Adrenal gland (tissue), 12 donors: ENCODE data around the gene TAS2R46. TPM values are rescaled to one million over a fixed set of nuclear protein-coding genes. Genes with fewer than 3 reads are reported as not detected.
"Not testable (repeated sequence)": the region's sequence is repeated elsewhere in the genome, so short reads cannot be mapped to it uniquely, and the experiment has no call there.

ENCODE experiments used
- DNase-seq, 7 donors: peaks; one replicate each; pipeline ENCODE4 v3.0.0-alpha.2; 2019 to 2020
- H3K27ac ChIP-seq, 5 donors: fragments of 200-600 bp; sonication (generic) in 4 of 5; 1 replicate in 3 of 5; 2 replicates in 2 of 5; pipeline versions ENCODE4 v1.5.1 to v1.8.0; 2016 to 2020; ENCODE audit warnings: mild to moderate bottlenecking in 1 of 5
- H3K27me3 ChIP-seq: fragments of 200-600 bp; 2 replicates; pipeline ENCODE4 v1.8.0; 2021
- H3K36me3 ChIP-seq, 2 donors: fragments of 200-600 bp; replicated peaks in 1 of 2; 1 replicate in 1 of 2; 2 replicates in 1 of 2; pipeline versions ENCODE4 v1.5.1 to v1.8.0; 2018 to 2022
- H3K4me1 ChIP-seq, 2 donors: fragments of 200-600 bp; replicated peaks in 1 of 2; 1 replicate in 1 of 2; 2 replicates in 1 of 2; pipeline versions ENCODE4 v1.5.1 to v1.8.0; 2018 to 2021
- H3K4me3 ChIP-seq, 4 donors: fragments of 200-600 bp; sonication (generic) in 3 of 4; one replicate each; pipeline ENCODE4 v1.5.1; 2016 to 2018
- H3K9me3 ChIP-seq, 3 donors: fragments of 200-600 bp; sonication (generic) in 1 of 3; replicated peaks in 1 of 3; 1 replicate in 2 of 3; 2 replicates in 1 of 3; pipeline versions ENCODE4 v1.5.1 to v1.8.0; 2016 to 2021
- CTCF ChIP-seq, 6 experiments: fragments of 450-650 bp in 4 of 6; fragments of 200-600 bp in 2 of 6; sonication (generic) in 1 of 6; IDR thresholded peaks; 1 replicate in 5 of 6; 2 replicates in 1 of 6; pipeline versions ENCODE4 v1.5.1 to v1.8.0; 2016 to 2021; ENCODE audit warnings: antibody characterized with exemption in 6 of 6, mild to moderate bottlenecking in 2 of 6, moderate library complexity in 1 of 6
- POLR2A ChIP-seq, 2 donors: fragments of 450-650 bp; IDR thresholded peaks; one replicate each; pipeline ENCODE4 v1.6.1; 2017; ENCODE audit warnings: antibody characterized with exemption in 2 of 2, mild to moderate bottlenecking in 2 of 2, moderate library complexity in 1 of 2
- WGBS, 4 donors: extraction: QIAGEN DNeasy Blood & Tissue Kit in 2 of 4; methylation state at CpG; one replicate each; pipeline versions ENCODE4 v1.1.5 to v1.1.7; 2013 to 2017; 5-methylcytosine and 5-hydroxymethylcytosine counted together
- intact Hi-C, 2 donors: fragments of 100-400 bp; cut with DNase I; formaldehyde crosslinking; loops; one replicate each; pipeline versions ENCODE4 v1.14.1 to v1.15.0; 2022 to 2023
- polyA plus RNA-seq, 3 donors: library from polyadenylated mRNA; stranded (reverse); fragments of 200-250 nt in 2 of 3; fragments of 350-450 nt in 1 of 3; fragmentation: Illumina TruSeq in 1 of 3; extraction: RNeasy Lipid Tissue Mini Kit (QIAGEN cat#74804) in 1 of 3; gene quantifications; one replicate each; pipeline ENCODE4 v1.2.3, GENCODE V29; 2013 to 2014
- total RNA-seq, 9 donors: library from RNA; depleted of rRNA in 4 of 9; stranded (reverse); fragments of >200 nt in 4 of 9; fragments of 120-200 nt in 1 of 9; fragmentation: NEBNext Ultra II Directional in 1 of 9; extraction: Animal tissue kit (Norgen Biotek cat#: 25700) in 1 of 9; gene quantifications; one replicate each; pipeline versions ENCODE4 v1.1.0 to v1.2.4, GENCODE V29; 2013 to 2023
- donor health status: healthy with polysubstance abuse.
- donor health status: Bipolar disorder and iron deficiency.
- donor health status: DM: yes; HTN: yes; CAD: no.
- donor health status: DM: no; HTN: no; CAD: no.
- donor health status: DM: no; HTN: no; CAD: no.
- donor health status: DM: yes; HTN: yes; CAD: no.

TAS2R46 gene
- total and polyA plus RNA-seq, 12 donors = 0.10 to 7.8 (median 1.3) TPM; not detected in 2

DNA sequence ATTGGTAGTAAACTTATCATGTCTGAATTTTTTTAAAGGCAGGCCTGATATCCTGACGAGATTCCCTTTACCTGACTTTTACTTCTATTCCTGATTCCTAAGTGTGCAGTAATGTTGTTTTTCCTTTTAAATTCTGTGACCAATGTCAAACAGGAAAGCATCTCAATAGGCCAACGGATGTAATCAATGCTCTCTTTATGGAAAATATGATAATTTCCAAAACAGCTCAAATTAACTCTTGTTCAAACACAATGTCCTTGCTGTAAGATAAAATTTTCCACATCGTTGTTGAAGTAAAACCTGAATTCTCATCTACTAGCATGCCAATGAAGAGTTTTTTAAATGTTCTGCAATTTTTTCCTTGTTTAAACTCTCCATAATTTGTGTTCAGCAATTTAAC is 22.9 kb downstream of the TAS2R46 start:
- intact Hi-C loops = no loop called here
- Histone ChIP-seq H3K4me3 (no peak overlapping the region), H3K4me1 (peaks cover 0 to 4% of the 10 kb centered on the region in 2 donors), H3K27me3 (no peaks in the 10 kb centered on the region), H3K36me3 (no peaks in the 10 kb centered on the region), H3K27ac (no peak overlapping the region), H3K9me3 (no peaks in the 10 kb centered on the region)
- WGBS, 4 donors = 52 to 85% (median 66%) methylated on average over 3 of the region's 3 CpGs
- no peak for TF ChIP-seq POLR2A (IDR thresholded peaks at IDR 0.05)
- no peak for TF ChIP-seq CTCF (IDR thresholded peaks at IDR 0.05)
- no peak for DNase-seq

DNA sequence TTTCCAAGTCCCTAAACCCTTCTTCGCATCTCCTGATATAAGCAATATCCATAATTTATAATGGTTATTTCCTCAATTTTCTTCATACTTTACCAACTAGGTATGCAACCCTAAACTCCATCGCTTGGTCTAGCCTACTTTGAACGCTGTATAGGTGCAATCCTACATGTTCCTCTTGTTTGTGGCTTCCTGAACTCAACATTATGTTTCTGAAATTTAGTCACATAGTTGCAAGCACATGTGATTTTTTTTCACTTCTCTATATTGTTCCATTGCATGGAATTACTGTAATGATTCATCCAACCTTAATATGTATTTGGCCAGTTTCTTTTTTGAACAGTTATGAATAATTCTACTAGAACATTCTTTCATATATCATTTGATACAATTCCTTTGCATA is 28.1 kb downstream of the TAS2R46 start:
- H3K27me3 ChIP-seq, H3K4me1 ChIP-seq, H3K27ac ChIP-seq, H3K4me3 ChIP-seq, DNase-seq, intact Hi-C loops, H3K36me3 ChIP-seq, H3K9me3 ChIP-seq: not testable (repeated sequence)
- 100% methylated on average over 1 of the region's 3 CpGs; no CpG with 5 or more reads in 1 of the 4 donors for WGBS, 4 donors

DNA sequence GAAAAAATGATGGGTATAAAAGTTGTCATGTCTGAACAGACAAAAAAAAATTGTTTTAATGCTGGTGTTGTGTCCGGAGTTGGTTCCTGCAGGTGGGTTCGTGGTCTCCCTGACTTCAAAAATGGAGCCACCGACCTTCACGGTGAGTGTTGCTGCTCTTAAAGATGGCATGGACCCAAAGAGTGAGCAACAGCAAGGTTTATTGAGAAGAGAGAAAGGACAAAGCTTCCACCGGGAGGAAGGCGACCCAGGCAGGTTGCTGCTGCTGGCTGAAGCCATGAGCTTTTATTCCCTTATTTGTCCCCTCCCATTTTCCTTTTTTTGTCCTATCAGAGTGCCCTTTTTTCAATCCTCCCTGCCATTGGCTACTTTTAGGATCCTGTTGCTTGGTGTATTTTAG is 30.8 kb downstream of the TAS2R46 start, which contains the start of gene TAS2R31:
TSS of gene TAS2R31 (minus strand) at position 101 of the 400 bp plus-strand sequence. CDS start at position 29, 72 bp downstream.
- H3K4me3 ChIP-seq = no peak within 1 kb of the TSS
- no peaks in the 10 kb centered on the region for H3K27me3 ChIP-seq
- intact Hi-C loops = no loop called here
- no peaks in the 10 kb centered on the region for H3K9me3 ChIP-seq
- WGBS, 4 donors = 96 to 99% (median 97%) methylated on average over 6 of the region's 6 CpGs
- DNase-seq = no peak
- H3K27ac ChIP-seq = no peak within 1 kb of the TSS
- H3K36me3 ChIP-seq = no peaks in the 10 kb centered on the region
- H3K4me1 ChIP-seq = no peaks in the 10 kb centered on the region
- no peak for TF ChIP-seq CTCF (IDR thresholded peaks at IDR 0.05)
- no peak for TF ChIP-seq POLR2A (IDR thresholded peaks at IDR 0.05)

DNA sequence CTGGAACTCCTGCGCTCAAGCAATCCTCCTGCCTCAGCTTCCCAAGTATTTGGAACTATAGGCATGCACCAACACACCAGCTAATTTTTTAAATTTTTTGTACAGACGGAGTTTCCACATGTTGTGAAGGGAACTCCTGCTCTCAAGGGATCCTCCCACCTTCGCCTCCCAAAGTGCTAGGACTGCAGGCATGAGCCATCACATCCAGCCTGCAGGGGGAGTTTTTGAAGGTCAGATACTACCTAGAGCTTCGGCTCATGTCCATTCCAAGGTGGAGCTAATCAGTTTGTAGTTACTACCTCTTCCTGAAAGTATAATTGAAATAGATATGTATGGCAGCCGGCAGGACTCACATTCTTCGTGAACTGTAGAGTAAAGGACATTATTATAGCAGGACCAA is 36.0 kb downstream of the TAS2R46 start:
- intact Hi-C loops = no loop called here
- H3K9me3 ChIP-seq = no peaks in the 10 kb centered on the region
- H3K4me3 ChIP-seq = no peak overlapping the region
- no peaks in the 10 kb centered on the region for H3K4me1 ChIP-seq
- WGBS, 4 donors = 94 to 97% (median 95%) methylated on average over 6 of the region's 6 CpGs
- TF ChIP-seq POLR2A (IDR thresholded peaks at IDR 0.05) (no peak), CTCF (IDR thresholded peaks at IDR 0.05) (no peak)
- no peak overlapping the region for H3K27ac ChIP-seq
- no peak for DNase-seq
- H3K36me3 ChIP-seq = no peaks in the 10 kb centered on the region
- H3K27me3 ChIP-seq = no peaks in the 10 kb centered on the region

- intact Hi-C loops = no loop called here
- Histone ChIP-seq H3K4me3 (no peak overlapping the region), H3K36me3 (no peaks in the 10 kb centered on the region), H3K27me3 (no peaks in the 10 kb centered on the region), H3K4me1 (no peaks in the 10 kb centered on the region), H3K27ac (no peak overlapping the region), H3K9me3 (no peaks in the 10 kb centered on the region)
- 72 to 83% (median 78%) methylated on average over 2 of the region's 2 CpGs for WGBS, 4 donors
- TF ChIP-seq POLR2A (IDR thresholded peaks at IDR 0.05) (no peak), CTCF (IDR thresholded peaks at IDR 0.05) (no peak)
- DNase-seq = no peak
These were observed 38.7 kb downstream of the TAS2R46 start for GRCh38 chr12:11023387-11023786.
